ENCODE results near the gene TRIL.

Gene TRIL

GRCh38 chr7:28957751-28958234, 337 bp downstream of the TRIL start (continued):
- TF ChIP-seq ZNF513 (tag by site-specific recombination; IDR thresholded peaks at IDR 0.05) (no peak), ZNF184 (tag by site-specific recombination; IDR thresholded peaks at IDR 0.05) (no peak), ZNF423 (tag by site-specific recombination; IDR thresholded peaks at IDR 0.05) (no peak), ZNF140 (tag by site-specific recombination; IDR thresholded peaks at IDR 0.05) (no peak), SCRT1 (tag by site-specific recombination; IDR thresholded peaks at IDR 0.05; ENCODE audit: borderline replicate concordance) (no peak), ZNF544 (tag by site-specific recombination; IDR thresholded peaks at IDR 0.05) (no peak), ZNF677 (tag by site-specific recombination; IDR thresholded peaks at IDR 0.05) (no peak)

- CTCF ChIA-PET: interaction anchor here (0.6 to 6.0 kb wide), 41 partner anchors 11 to 465 kb away, joined by 3 to 86 read pairs (median 5); no protein-coding TSS in a partner anchor
- no peak for TF ChIP-seq HOXC10 (CRISPR knock-in tag; IDR thresholded peaks at IDR 0.05)
- no peak for TF ChIP-seq ZNF692 (tag by site-specific recombination; IDR thresholded peaks at IDR 0.05)
- no peak for TF ChIP-seq ZNF610 (tag by site-specific recombination; IDR thresholded peaks at IDR 0.05; ENCODE audit: borderline replicate concordance)
- TF ChIP-seq ATF2 (tag by site-specific recombination; IDR thresholded peaks at IDR 0.05; ENCODE audit: low read depth): no peak
- TF ChIP-seq ZNF157 (tag by site-specific recombination; IDR thresholded peaks at IDR 0.05): no peak
- no peak for TF ChIP-seq ZNF549 (tag by site-specific recombination; IDR thresholded peaks at IDR 0.05)
- TF ChIP-seq ZNF449 (tag by site-specific recombination; IDR thresholded peaks at IDR 0.05): no peak
- no peak for TF ChIP-seq BCL11B (tag by site-specific recombination; IDR thresholded peaks at IDR 0.05; ENCODE audit: low read depth)
- TF ChIP-seq ZNF211 (tag by site-specific recombination; IDR thresholded peaks at IDR 0.05; ENCODE audit: low read depth): no peak
- no peak for TF ChIP-seq MEIS1 (CRISPR knock-in tag; IDR thresholded peaks at IDR 0.05; ENCODE audit: borderline replicate concordance)
- TF ChIP-seq REST (tag by site-specific recombination; IDR thresholded peaks at IDR 0.05): no peak
- no peak for TF ChIP-seq ZXDB (tag by site-specific recombination; IDR thresholded peaks at IDR 0.05)
- TF ChIP-seq ZNF266 (tag by site-specific recombination; IDR thresholded peaks at IDR 0.05; ENCODE audit: low read depth): no peak
- no peak for TF ChIP-seq ZNF23 (tag by site-specific recombination; IDR thresholded peaks at IDR 0.05; ENCODE audit: borderline replicate concordance)
- TF ChIP-seq ZNF366 (tag by site-specific recombination; conservative IDR thresholded peaks at IDR 0.05): no peak
- no peak for TF ChIP-seq ELK4 (IDR thresholded peaks at IDR 0.05; ENCODE audit: borderline replicate concordance, low read depth, low read length)
- TF ChIP-seq ZNF558 (tag by site-specific recombination; IDR thresholded peaks at IDR 0.05): no peak
Measured at GRCh38 chr7:28957064-28957750, 923 bp downstream of the TRIL start.

More at GRCh38 chr7:28957064-28957750, 923 bp downstream of the TRIL start:
- no peak overlapping the region for H3K27ac ChIP-seq (ENCODE audit: extremely low read depth, low read depth, low read length)
- H3K9me3 ChIP-seq (ENCODE audit: control insufficient read depth, insufficient read depth, low read depth, low read length): no peaks in the 10 kb centered on the region
- POLR2A ChIA-PET: interaction anchor here (0.9 kb wide), 1 partner anchor 149 kb away, joined by 4 read pairs; no protein-coding TSS in a partner anchor
- no peaks in the 10 kb centered on the region for H3K36me3 ChIP-seq (ENCODE audit: control insufficient read depth in 2 of 2, insufficient read depth in 1 of 2, low read length in 2 of 2)
- peak overlapping the region; percentile 66 for H3K4me3 ChIP-seq (ENCODE audit: low read depth, low read length)
- H3K4me1 ChIP-seq (ENCODE audit: control insufficient read depth, insufficient read depth, low read length): no peaks in the 10 kb centered on the region

All from HEK293 (cell line).